ENCODE results near the gene TINCR.

GRCh38 chr19:5575590-5575989 is 7.8 kb upstream of the TINCR start:
- TF ChIP-seq CTCF (conservative IDR thresholded peaks at IDR 0.05; ENCODE audit: low read length) (no peak), EZH2phosphoT487 (IDR thresholded peaks at IDR 0.05; ENCODE audit: borderline replicate concordance, low read depth, low read length) (no peak)

Data from OCI-LY7 (cell line).